Choroid plexus epithelial cell (primary cell): ENCODE results near the gene RBM47.
"Not testable (repeated sequence)": the region's sequence is repeated elsewhere in the genome, so short reads cannot be mapped to it uniquely, and the experiment has no call there.

Source experiments
- DNase-seq: peaks from one replicate; pipeline ENCODE4 v3.0.0-alpha.2; 2010; ENCODE audit warnings: low read depth
- H3K4me3 ChIP-seq: 2 replicates; pipeline ENCODE4 v1.5.1; 2011; ENCODE audit warnings: low read depth, mild to moderate bottlenecking, control low read depth, low read length, moderate library complexity
- TF ChIP-seq, protein P1 (sequence below): conservative IDR thresholded peaks from 2 replicates; pipeline ENCODE4 v1.5.1; 2011; ENCODE audit warnings: low read depth, mild to moderate bottlenecking, control low read depth, inconsistent platforms, low read length, moderate library complexity

The RBM47 gene

DNA sequence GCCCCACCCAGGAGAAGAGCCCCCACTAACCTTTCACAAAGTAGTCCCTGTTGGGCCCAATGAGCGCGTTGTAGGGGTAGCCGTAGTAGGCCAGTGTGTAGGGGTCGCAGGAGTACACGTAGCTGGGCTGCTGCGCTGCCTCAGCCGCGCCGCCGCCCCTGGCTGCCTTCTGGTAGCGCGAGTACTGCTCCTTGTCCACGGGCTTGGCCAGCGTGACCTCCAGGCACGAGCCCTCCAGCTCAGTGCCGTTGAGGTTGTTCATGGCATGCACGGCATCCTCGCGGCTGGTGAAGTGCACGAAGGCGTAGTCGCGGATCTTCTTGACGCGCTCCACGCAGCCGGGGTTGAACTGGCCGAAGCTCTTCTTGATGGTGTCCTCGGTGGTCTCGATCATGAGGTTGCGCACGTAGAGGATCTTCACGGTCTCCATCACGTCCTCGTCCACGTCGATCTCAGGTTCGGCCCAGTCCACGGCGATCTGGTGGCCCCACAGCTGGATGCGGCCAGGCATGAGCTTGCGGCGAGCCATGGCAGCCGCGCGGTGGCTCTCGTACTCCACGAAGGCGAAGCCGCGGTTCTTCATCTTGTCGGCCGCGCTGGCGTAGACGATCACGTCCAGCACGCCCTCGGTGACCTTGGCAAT, 191.8 kb downstream of the RBM47 start:
- no peak for DNase-seq
- no peak overlapping the region for H3K4me3 ChIP-seq
- TF ChIP-seq, protein P1, sequence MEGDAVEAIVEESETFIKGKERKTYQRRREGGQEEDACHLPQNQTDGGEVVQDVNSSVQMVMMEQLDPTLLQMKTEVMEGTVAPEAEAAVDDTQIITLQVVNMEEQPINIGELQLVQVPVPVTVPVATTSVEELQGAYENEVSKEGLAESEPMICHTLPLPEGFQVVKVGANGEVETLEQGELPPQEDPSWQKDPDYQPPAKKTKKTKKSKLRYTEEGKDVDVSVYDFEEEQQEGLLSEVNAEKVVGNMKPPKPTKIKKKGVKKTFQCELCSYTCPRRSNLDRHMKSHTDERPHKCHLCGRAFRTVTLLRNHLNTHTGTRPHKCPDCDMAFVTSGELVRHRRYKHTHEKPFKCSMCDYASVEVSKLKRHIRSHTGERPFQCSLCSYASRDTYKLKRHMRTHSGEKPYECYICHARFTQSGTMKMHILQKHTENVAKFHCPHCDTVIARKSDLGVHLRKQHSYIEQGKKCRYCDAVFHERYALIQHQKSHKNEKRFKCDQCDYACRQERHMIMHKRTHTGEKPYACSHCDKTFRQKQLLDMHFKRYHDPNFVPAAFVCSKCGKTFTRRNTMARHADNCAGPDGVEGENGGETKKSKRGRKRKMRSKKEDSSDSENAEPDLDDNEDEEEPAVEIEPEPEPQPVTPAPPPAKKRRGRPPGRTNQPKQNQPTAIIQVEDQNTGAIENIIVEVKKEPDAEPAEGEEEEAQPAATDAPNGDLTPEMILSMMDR: no peak

- DNase-seq, H3K4me3 ChIP-seq: not testable (repeated sequence)
Measured at GRCh38 chr4:40435306-40435705, 194.4 kb downstream of the RBM47 start.

DNA sequence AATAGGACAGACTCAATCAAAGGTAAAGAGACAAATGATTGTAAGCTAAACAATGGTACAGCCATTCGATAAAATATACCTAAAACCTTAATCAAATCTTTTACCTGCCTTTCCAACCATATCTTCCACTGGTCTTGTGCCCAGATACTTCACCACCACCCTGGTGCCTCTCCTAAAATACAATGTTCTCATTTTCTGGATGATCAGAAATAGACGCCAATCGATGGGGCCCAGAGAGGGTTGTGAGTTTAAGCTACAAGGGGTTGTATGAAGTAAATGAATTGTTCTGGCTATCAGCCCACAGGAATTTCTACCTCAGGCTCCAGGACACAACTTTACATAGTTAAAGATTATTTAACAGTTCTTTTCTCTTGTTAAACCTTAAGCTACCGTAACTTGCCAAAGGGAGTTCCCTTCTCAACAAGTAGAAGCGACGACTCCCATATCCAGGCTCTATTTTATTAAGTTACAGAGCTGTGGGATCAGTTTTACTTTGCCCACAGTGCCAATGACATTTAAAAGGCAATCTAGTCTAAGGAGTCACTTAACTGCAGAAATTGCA, 195.5 kb downstream of the RBM47 start:
- no peak overlapping the region for H3K4me3 ChIP-seq
- no peak for DNase-seq
- TF ChIP-seq, protein P1: no peak

- no peak for DNase-seq
- TF ChIP-seq, protein P1: no peak
- no peak overlapping the region for H3K4me3 ChIP-seq
Measured at GRCh38 chr4:40432504-40432903, 197.2 kb downstream of the RBM47 start.

GRCh38 chr4:40427871-40428270, 201.8 kb downstream of the RBM47 start:
- not testable (repeated sequence) for DNase-seq, H3K4me3 ChIP-seq

DNA sequence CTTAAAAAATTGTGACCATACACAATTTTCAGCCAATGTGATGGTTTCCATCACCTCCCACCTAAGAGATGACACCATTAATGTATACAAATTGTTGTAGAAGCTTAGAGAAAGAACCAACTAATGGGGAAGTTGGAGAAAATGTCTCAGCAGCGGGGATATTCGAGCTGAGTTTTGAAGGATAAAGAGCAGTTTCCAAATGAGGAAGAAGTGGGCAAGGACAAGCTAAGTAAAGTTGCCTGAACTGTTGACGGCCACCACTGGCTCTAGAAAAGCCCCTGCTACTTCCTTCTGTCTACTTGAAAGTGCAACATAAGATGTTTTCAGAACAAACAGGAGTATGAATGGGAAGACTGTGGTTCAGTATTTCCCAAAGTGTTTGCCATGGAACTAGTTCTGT, 202.5 kb downstream of the RBM47 start:
- TF ChIP-seq, protein P1: no peak
- no peak for DNase-seq
- H3K4me3 ChIP-seq: no peak overlapping the region

- TF ChIP-seq, protein P1: no peak
- DNase-seq: no peak
- no peak overlapping the region for H3K4me3 ChIP-seq
Measured at GRCh38 chr4:40425799-40426574, 203.7 kb downstream of the RBM47 start.

DNA sequence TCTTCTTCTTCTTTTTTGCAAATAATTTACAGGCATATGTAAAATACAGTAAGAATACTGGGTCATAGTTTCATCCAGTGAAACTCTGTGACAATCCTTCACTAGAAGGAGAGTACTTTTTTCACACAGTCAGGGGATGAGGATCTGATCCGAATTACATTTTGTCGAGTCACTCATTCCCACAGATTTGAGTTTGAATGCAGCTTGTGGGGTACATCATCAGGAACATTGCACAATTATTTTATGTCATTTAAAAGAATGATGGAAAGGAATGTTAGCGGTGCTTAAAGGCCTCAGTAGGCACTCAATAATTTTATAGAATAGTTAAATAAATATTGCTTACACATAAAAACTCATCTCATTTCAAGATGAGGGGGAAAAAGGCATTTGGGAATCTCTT, 205.9 kb downstream of the RBM47 start:
- DNase-seq: peak; percentile 45
- no peak overlapping the region for H3K4me3 ChIP-seq
- TF ChIP-seq, protein P1: no peak
